ENCODE data around the gene DPH1.

DPH1 gene

DNA sequence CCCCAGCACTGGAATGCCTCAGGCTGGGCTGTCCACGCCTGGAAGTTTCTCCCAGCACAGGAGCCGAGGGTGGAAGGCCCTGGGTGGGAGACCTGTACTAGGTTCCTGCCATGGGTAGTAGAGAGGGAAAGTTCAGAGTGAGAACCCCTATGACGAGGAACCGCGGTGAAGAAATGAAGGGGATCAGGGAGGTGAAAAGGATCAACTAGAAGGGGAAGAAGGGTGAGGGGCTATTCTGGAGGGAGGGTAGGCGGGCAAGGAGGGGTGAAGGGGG is 30.4 kb downstream of the DPH1 start:
- DNase-seq (ENCODE audit: low read depth, low spot score) = no peak
- H3K9ac ChIP-seq (ENCODE audit: insufficient read length, low read depth) = no peak overlapping the region
- no peak for TF ChIP-seq SUZ12 (IDR thresholded peaks at IDR 0.05; ENCODE audit: extremely low read depth, insufficient read depth, insufficient read length)
- no peak for TF ChIP-seq ZNF274 (IDR thresholded peaks at IDR 0.05; ENCODE audit: low read depth, low read length)
- H3K36me3 ChIP-seq (ENCODE audit: insufficient read depth, insufficient read length, low read length) = peaks cover 28% of the 10 kb centered on the region
- H3K4me1 ChIP-seq (ENCODE audit: insufficient read depth, insufficient read length) = peaks cover 27% of the 10 kb centered on the region
- H3K27me3 ChIP-seq (ENCODE audit: insufficient read depth, insufficient read length) = peaks cover 22% of the 10 kb centered on the region
- H3K9me3 ChIP-seq (ENCODE audit: insufficient read depth, low read length) = peaks cover 7% of the 10 kb centered on the region; the same call in 1 of the 2 replicates
- no peak overlapping the region for H3K4me3 ChIP-seq (ENCODE audit: insufficient read length, low read depth)

DNA sequence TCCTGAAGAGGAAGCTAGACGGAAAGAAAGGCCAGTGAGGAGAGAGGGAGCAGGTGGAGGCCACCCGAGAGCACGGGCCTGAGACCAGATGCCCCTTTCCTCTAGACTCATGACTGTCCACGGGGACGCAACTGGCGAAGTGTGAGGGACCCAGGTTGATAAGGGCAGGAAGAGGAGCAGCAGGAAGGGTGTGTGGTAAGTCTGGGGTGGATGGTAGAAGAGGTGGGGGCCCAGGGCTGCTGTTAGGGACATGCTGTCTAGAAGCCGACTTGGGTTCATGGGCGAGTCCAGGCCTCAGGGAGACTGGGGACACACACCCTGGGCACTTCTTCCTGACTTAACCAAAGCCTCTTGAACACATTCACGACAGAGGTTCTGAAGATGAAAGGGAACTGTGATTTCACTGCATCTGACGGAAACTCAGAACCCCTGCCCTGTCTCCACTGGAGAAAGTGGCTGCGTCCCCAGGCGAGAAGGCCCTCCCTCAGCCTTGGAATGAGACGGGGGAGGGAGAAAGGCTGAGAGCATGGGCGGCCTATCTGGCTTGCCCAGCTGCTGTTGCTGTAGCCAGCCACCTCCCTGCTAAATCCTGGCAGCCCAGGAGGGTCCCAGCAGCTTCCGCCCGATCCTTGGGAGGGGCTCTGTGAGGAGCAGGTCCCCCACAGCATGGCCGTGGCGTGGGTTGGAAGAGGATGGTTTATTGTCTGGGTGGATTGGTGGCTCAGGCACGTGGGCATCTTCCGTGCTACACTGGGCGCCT is 30.9 kb downstream of the DPH1 start:
- no peak for DNase-seq (ENCODE audit: low read depth, low spot score)

DNA sequence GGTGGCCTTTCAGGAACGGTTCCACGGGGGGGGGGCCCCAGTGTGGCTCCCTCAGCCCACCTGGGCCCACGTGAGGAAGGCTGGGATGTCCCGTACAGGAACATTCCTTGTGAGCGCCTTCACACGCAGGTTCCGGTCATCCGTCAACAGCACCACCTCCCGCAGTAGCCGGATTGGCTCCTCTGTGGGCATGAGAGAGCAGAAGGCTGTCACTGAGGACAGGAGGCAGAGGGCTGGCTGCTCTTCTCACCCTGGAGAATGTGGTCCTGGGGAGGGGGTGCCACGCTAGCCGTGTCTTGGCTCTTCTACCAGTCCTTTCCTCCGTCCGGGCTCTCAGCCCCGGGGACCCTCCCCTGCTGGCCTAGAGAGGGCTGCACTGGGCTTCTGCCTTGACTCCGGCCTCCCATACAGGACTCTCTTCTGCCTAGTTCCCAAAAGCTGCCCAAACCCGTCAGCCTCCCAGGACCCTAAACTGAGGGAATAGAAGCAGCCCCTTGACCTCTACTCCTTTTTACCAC is 31.5 kb downstream of the DPH1 start:
- DNase-seq (ENCODE audit: low read depth, low spot score) = no peak
- Histone ChIP-seq H3K9me3 (ENCODE audit: insufficient read depth, low read length) (peaks cover 7% of the 10 kb centered on the region; the same call in 1 of the 2 replicates), H3K27me3 (ENCODE audit: insufficient read depth, insufficient read length) (peaks cover 12% of the 10 kb centered on the region), H3K36me3 (ENCODE audit: insufficient read depth, insufficient read length, low read length) (peaks cover 37% of the 10 kb centered on the region), H3K4me3 (ENCODE audit: insufficient read length, low read depth) (no peak overlapping the region), H3K4me1 (ENCODE audit: insufficient read depth, insufficient read length) (peaks cover 30% of the 10 kb centered on the region), H3K9ac (ENCODE audit: insufficient read length, low read depth) (no peak overlapping the region)
- no peak for TF ChIP-seq SUZ12 (IDR thresholded peaks at IDR 0.05; ENCODE audit: extremely low read depth, insufficient read depth, insufficient read length)
- TF ChIP-seq YY1 (IDR thresholded peaks at IDR 0.05; ENCODE audit: insufficient read depth, insufficient read length) = no peak
- no peak for TF ChIP-seq ZNF274 (IDR thresholded peaks at IDR 0.05; ENCODE audit: low read depth, low read length)

More for the DNA sequence above, 30.9 kb downstream of the DPH1 start:
- Histone ChIP-seq H3K4me3 (ENCODE audit: insufficient read length, low read depth) (no peak overlapping the region), H3K27me3 (ENCODE audit: insufficient read depth, insufficient read length) (peaks cover 18% of the 10 kb centered on the region), H3K9me3 (ENCODE audit: insufficient read depth, low read length) (peaks cover 7% of the 10 kb centered on the region; the same call in 1 of the 2 replicates), H3K9ac (ENCODE audit: insufficient read length, low read depth) (no peak overlapping the region), H3K4me1 (ENCODE audit: insufficient read depth, insufficient read length) (peaks cover 28% of the 10 kb centered on the region), H3K36me3 (ENCODE audit: insufficient read depth, insufficient read length, low read length) (peaks cover 33% of the 10 kb centered on the region)
- TF ChIP-seq ZNF274 (IDR thresholded peaks at IDR 0.05; ENCODE audit: low read depth, low read length) (no peak), SUZ12 (IDR thresholded peaks at IDR 0.05; ENCODE audit: extremely low read depth, insufficient read depth, insufficient read length) (no peak), YY1 (IDR thresholded peaks at IDR 0.05; ENCODE audit: insufficient read depth, insufficient read length) (no peak)

DNA sequence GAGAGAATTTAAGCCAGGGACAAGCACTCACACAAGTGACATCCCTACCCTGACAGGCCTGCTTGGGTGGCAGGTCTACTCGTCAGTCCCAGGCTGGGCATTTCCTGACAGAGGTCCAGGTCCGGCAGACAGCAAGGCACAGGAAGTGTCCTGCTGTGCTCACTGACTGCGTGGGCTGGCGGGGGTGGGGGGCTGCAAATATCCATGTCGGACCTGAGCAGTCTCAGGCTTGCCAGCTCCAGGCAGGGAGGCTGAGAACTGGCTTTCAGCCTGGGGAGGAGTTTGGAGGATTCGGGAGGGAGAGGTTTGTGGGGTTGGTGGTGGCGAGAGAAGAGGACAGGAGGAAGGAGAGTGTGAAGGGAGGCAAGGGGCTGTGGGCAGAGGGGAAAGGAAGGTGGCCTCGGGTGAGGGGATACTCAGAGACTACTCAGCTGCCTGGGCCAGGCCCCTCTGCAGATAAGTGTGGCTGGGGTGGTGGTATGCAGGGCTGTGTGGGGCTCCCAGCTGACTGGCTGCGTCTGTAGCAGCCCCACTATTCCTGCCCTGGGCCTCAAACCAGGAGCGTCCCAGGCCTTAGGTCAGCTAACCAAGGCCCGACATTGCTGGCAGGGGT is 32.7 kb downstream of the DPH1 start:
- H3K4me1 ChIP-seq (ENCODE audit: insufficient read depth, insufficient read length) = peaks cover 33% of the 10 kb centered on the region
- peak overlapping the region; percentile 50 for H3K9ac ChIP-seq (ENCODE audit: insufficient read length, low read depth)
- peaks cover 7% of the 10 kb centered on the region for H3K27me3 ChIP-seq (ENCODE audit: insufficient read depth, insufficient read length)
- DNase-seq (ENCODE audit: low read depth, low spot score) = no peak
- TF ChIP-seq ZNF274 (IDR thresholded peaks at IDR 0.05; ENCODE audit: low read depth, low read length) (no peak), SUZ12 (IDR thresholded peaks at IDR 0.05; ENCODE audit: extremely low read depth, insufficient read depth, insufficient read length) (no peak), YY1 (IDR thresholded peaks at IDR 0.05; ENCODE audit: insufficient read depth, insufficient read length) (no peak)
- H3K36me3 ChIP-seq (ENCODE audit: insufficient read depth, insufficient read length, low read length) = peaks cover 33% of the 10 kb centered on the region
- H3K4me3 ChIP-seq (ENCODE audit: insufficient read length, low read depth) = no peak overlapping the region
- H3K9me3 ChIP-seq (ENCODE audit: insufficient read depth, low read length) = peaks cover 6% of the 10 kb centered on the region; the same call in 1 of the 2 replicates

DNA sequence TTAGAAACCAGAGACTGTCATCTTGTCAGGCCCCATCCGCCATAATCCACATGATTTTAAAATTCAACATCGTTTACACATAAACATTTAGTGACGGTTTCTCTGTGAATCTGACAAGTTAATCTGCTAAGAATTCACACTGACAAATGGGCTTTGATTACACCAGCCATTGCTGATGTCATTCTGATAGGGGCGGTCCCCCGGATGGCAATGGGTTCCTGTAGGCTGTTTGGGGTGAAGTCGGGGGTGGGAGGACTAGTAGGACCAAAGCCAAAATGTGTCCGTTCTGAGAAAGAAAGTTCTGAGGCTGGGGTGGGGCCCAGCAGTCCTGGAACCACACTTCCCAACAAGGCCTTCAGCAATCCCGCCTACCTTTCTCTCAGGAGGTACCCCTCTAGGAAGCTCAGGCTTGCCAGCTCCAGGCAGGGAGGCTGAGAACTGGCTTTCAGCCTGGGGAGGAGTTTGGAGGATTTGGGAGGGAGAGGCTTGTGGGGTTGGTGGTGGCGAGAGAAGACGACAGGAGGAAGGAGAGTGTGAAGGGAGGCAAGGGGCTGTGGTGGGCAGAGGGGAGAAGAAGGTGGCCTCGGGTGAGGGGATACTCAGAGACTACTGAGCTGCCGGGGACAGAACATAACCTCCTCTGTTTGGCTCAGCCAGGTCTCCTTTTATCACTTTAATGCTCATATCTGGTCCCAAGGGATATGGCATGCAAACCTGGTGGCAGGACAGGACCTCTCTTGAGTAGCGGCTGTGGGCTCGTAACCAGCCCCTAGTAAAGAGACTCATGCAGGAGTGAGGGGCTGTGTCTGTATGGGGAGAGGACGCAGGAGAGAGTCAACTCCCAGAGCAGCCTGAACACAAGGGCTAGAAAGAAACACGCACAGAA is 33.6 kb downstream of the DPH1 start:
- Histone ChIP-seq H3K27me3 (ENCODE audit: insufficient read depth, insufficient read length) (peaks cover 2% of the 10 kb centered on the region), H3K9ac (ENCODE audit: insufficient read length, low read depth) (no peak overlapping the region), H3K9me3 (ENCODE audit: insufficient read depth, low read length) (no peaks in the 10 kb centered on the region), H3K36me3 (ENCODE audit: insufficient read depth, insufficient read length, low read length) (peaks cover 25% of the 10 kb centered on the region), H3K4me1 (ENCODE audit: insufficient read depth, insufficient read length) (peaks cover 39% of the 10 kb centered on the region), H3K4me3 (ENCODE audit: insufficient read length, low read depth) (no peak overlapping the region)
- DNase-seq (ENCODE audit: low read depth, low spot score) = no peak
- TF ChIP-seq YY1 (IDR thresholded peaks at IDR 0.05; ENCODE audit: insufficient read depth, insufficient read length) = no peak
- TF ChIP-seq SUZ12 (IDR thresholded peaks at IDR 0.05; ENCODE audit: extremely low read depth, insufficient read depth, insufficient read length) = no peak
- TF ChIP-seq ZNF274 (IDR thresholded peaks at IDR 0.05; ENCODE audit: low read depth, low read length) = no peak

DNA sequence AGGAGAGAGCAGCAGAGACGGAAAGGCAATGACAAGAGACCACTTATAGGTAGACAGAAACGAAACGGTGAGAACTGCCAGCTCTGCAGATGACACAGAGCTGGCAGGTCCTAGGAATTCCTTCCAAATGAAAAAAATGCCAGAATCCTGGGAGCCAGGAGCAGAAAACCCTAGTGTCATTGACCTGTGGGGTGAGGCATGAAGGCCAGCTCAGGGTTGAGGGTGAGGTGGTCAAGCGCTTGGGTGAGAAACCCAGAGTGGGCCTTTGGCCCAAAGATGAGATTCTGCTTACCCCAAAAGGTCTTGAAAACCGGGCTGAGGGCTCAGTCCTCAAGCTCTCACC is 34.2 kb downstream of the DPH1 start:
- H3K9ac ChIP-seq (ENCODE audit: insufficient read length, low read depth) = no peak overlapping the region
- H3K36me3 ChIP-seq (ENCODE audit: insufficient read depth, insufficient read length, low read length) = peaks cover 22% of the 10 kb centered on the region
- no peaks in the 10 kb centered on the region for H3K9me3 ChIP-seq (ENCODE audit: insufficient read depth, low read length)

More for the DNA sequence above, 34.2 kb downstream of the DPH1 start:
- no peak for DNase-seq (ENCODE audit: low read depth, low spot score)
- Histone ChIP-seq H3K4me3 (ENCODE audit: insufficient read length, low read depth) (no peak overlapping the region), H3K4me1 (ENCODE audit: insufficient read depth, insufficient read length) (peaks cover 40% of the 10 kb centered on the region), H3K27me3 (ENCODE audit: insufficient read depth, insufficient read length) (peaks cover 2% of the 10 kb centered on the region)
- TF ChIP-seq SUZ12 (IDR thresholded peaks at IDR 0.05; ENCODE audit: extremely low read depth, insufficient read depth, insufficient read length) (no peak), YY1 (IDR thresholded peaks at IDR 0.05; ENCODE audit: insufficient read depth, insufficient read length) (no peak), ZNF274 (IDR thresholded peaks at IDR 0.05; ENCODE audit: low read depth, low read length) (no peak)
